Pancreas (tissue), 10 donors: ENCODE measurements around the gene PRKCE. TPM values are rescaled to one million over a fixed set of nuclear protein-coding genes. Genes with fewer than 3 reads are reported as not detected.
A peak's percentile ranks its signal among the peaks of the same experiment; 100 is the strongest.

Experiments
- ATAC-seq, 4 donors: fragments of 200-7000 bp; cut with Tn5 transposase; one replicate each; pipeline versions ENCODE4 v1.8.0 to v1.9.1; 2020; ENCODE audit warnings: mild to moderate bottlenecking in 4 of 4, moderate library complexity in 4 of 4
- DNase-seq, 6 donors: peaks; one replicate each; pipeline ENCODE4 v3.0.0-alpha.2; 2020
- FAIRE-seq: peaks from 2 replicates; lab custom pipeline; 2012; peaks lifted over from hg19 to GRCh38; lab: Jason Lieb, UNC
- H3K27ac ChIP-seq, 4 donors: fragments of 200-600 bp; sonication (generic); 1 replicate in 3 of 4; 2 replicates in 1 of 4; pipeline versions ENCODE4 v1.5.0 to v1.8.0; 2020
- H3K27me3 ChIP-seq, 4 donors: fragments of 200-600 bp; one replicate each; pipeline ENCODE4 v1.8.0; 2021
- H3K36me3 ChIP-seq, 3 donors: fragments of 200-600 bp; sonication (generic) in 1 of 3; one replicate each; pipeline versions ENCODE4 v1.5.0 to v1.8.0; 2020 to 2021
- H3K4me1 ChIP-seq, 3 donors: fragments of 200-600 bp; one replicate each; pipeline ENCODE4 v1.8.0; 2021
- H3K4me3 ChIP-seq, 4 donors: fragments of 200-600 bp; sonication (generic) in 2 of 4; one replicate each; pipeline versions ENCODE4 v1.5.0 to v1.8.0; 2020 to 2021
- H3K9me3 ChIP-seq, 4 donors: fragments of 200-600 bp; one replicate each; pipeline ENCODE4 v1.8.0; 2021
- WGBS, 2 donors: extraction: QIAGEN DNeasy Blood & Tissue Kit; methylation state at CpG; one replicate each; pipeline ENCODE4 v1.1.7; 2013; 5-methylcytosine and 5-hydroxymethylcytosine counted together
- intact Hi-C, 3 donors: fragments of 100-400 bp; cut with DNase I; formaldehyde crosslinking; loops; one replicate each; pipeline versions ENCODE4 v1.11.1 to v1.14.2; 2022
- polyA plus RNA-seq, 2 donors: library from polyadenylated mRNA; stranded (reverse); fragments of 200-250 nt; gene quantifications; one replicate each; pipeline ENCODE4 v1.2.3, GENCODE V29; 2013
- total RNA-seq, 6 donors: library from RNA; stranded (reverse); fragmentation: NEBNext Ultra II Directional in 4 of 6; extraction: Animal tissue kit (Norgen Biotek cat#: 25700) in 4 of 6; gene quantifications; one replicate each; pipeline versions ENCODE4 v1.2.1 to v1.2.4, GENCODE V29; 2021 to 2023
- TF ChIP-seq, protein P1 (sequence below), 4 donors: fragments of 200-600 bp; sonication (generic) in 3 of 4; IDR thresholded peaks; one replicate each; pipeline versions ENCODE4 v1.5.0 to v1.8.0; 2021; ENCODE audit warnings: antibody characterized with exemption in 4 of 4
- donor health status: healthy with polysubstance abuse.
- donor health status: DM: no; HTN: no; CAD: no; lungs with moderate emphysema.
- donor health status: DM: no; HTN: no; CAD: no.
- donor health status: control.
- donor health status: control.
- donor health status: Bipolar disorder and iron deficiency.
- donor health status: DM: yes; HTN: yes; CAD: no.
- donor health status: DM: no; HTN: no; CAD: no.
- donor health status: DM: no; HTN: no; CAD: no.
- donor health status: DM: yes; HTN: yes; CAD: no.

PRKCE gene
- total and polyA plus RNA-seq, 8 donors, result 4.0 to 19.4 (median 10.0) TPM

DNA sequence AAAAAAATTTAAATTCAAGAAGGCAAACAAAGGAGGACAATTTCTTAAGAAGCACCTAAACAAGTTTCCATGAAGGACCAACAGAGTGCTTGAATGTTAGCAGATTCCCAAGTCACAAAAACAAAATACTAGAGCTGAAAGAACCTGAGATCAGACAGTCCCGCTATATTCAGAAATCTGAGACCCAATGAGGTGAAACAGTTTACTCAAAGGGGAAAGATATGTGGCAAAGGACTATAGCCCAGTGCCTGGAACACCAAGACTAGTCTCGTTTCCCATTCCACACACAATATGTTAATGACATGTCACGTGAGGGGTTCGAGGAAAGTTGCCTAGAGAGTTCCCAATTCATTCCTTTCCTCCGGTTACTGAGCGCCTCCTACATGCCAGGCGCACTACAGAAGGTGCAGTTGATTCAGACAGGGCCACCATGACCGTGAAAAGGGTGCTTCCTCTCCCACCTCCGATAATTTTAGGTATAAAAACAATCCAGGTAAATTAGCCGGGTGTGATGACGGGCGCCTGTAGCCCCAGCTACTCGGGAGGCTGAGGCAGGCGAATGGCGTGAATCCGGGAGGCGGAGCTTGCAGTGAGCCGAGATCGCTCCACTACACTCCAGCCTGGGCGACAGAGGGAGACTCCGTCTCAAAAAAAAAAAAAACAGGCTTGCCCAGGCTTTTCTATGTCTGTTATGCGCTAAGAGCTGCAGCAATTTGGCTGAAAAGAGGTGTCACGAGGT is 41.0 kb upstream of the PRKCE start:
- DNase-seq (peak; percentile 40 to 65 (median 54)), ATAC-seq (peak; percentile 77 to 86 (median 80)), FAIRE-seq (no peak)
- Histone ChIP-seq H3K27ac (peak overlapping the region; percentile 64 to 85 (median 74)), H3K36me3 (no peaks in the 10 kb centered on the region), H3K27me3 (no peaks in the 10 kb centered on the region), H3K4me3 (peak overlapping the region; percentile 63 to 80 (median 64)), H3K4me1 (peaks cover 3 to 13% (median 7%) of the 10 kb centered on the region in 3 donors), H3K9me3 (no peaks in the 10 kb centered on the region)
- WGBS, 2 donors, result 1% methylated on average over 23 of the region's 23 CpGs
- intact Hi-C loops, result no loop called here
- TF ChIP-seq, protein P1, sequence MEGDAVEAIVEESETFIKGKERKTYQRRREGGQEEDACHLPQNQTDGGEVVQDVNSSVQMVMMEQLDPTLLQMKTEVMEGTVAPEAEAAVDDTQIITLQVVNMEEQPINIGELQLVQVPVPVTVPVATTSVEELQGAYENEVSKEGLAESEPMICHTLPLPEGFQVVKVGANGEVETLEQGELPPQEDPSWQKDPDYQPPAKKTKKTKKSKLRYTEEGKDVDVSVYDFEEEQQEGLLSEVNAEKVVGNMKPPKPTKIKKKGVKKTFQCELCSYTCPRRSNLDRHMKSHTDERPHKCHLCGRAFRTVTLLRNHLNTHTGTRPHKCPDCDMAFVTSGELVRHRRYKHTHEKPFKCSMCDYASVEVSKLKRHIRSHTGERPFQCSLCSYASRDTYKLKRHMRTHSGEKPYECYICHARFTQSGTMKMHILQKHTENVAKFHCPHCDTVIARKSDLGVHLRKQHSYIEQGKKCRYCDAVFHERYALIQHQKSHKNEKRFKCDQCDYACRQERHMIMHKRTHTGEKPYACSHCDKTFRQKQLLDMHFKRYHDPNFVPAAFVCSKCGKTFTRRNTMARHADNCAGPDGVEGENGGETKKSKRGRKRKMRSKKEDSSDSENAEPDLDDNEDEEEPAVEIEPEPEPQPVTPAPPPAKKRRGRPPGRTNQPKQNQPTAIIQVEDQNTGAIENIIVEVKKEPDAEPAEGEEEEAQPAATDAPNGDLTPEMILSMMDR (IDR thresholded peaks at IDR 0.05), result no peak

DNA sequence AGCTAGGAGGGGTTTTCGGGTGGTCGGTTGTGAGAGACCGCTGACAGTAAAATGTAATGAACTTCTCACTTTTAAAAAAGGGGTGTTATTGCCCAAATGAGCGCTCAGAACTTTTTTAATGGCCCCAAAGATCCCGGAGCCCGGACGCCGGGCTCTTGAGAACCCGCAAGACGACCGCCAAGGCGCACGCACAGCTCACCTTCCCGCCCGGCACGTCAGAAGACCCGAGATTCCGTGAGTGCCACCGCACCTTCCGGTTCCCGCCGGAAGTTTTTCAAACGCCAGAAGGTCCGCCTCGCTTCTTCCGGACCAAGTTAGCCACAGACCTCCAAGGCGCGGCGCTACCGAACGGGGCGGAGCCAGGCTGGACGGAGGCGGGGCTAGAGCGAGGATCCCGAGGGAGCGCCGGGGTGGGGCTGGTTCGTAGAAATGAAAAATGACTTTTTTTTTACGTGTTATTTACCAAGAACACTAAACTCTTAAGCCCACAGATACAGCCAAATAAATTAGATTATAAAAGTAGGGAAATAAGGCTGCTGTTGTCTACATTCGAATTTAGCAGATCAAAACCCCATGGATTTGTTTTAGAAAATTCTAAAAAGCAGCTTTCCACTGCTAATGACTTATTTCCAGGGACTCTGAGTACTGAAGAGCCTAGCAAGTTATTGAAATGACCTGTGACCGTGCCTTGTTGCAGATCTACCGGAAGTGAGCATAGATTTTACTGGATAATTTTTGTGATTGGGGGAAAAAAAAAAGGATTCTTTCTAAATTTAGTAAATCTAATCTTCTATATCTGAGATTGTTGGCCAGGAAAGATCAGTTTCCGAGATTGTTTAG is 40.2 kb upstream of the PRKCE start, which contains the start of gene SRBD1:
SRBD1 (minus strand) TSS at position 248 of the 840 bp plus-strand sequence. CDS start 5,826 bp downstream, outside the sequence.
- TF ChIP-seq, protein P1 (IDR thresholded peaks at IDR 0.05), result no peak
- WGBS, 2 donors, result 1 to 2% methylated on average over 44 of the region's 44 CpGs
- Histone ChIP-seq H3K4me3 (peak within 1 kb of the TSS; percentile 63 to 80 (median 64)), H3K4me1 (peaks cover 3 to 13% (median 7%) of the 10 kb centered on the region in 3 donors), H3K9me3 (no peaks in the 10 kb centered on the region), H3K36me3 (no peaks in the 10 kb centered on the region), H3K27me3 (no peaks in the 10 kb centered on the region), H3K27ac (peak within 1 kb of the TSS; percentile 64 to 85 (median 74))
- peak; percentile 95 to 98 (median 96) for DNase-seq
- peak; percentile 97 to 98 (median 97) for ATAC-seq
- intact Hi-C loops, result no loop called here
- peak; percentile 93 for FAIRE-seq

DNA sequence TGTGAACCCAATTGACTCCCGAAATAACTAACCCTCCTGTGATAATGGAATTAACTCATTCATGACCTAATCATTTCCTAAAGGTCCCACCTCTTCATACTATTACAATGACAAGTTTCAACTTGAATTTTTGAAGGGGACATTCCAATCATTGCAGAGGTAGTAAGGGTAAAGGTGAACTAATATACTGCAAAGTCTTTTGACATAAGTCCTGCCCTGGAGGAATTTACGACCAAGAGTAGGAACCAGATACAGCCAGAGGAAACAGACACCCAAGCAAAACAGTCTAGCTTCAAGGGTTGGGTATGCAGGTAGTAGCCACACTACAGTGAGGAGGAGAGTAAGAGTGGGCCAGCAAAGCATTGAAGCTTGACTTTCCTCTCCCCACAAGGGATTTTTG is 39.2 kb upstream of the PRKCE start:
- Histone ChIP-seq H3K36me3 (no peaks in the 10 kb centered on the region), H3K4me3 (no peak overlapping the region), H3K9me3 (no peaks in the 10 kb centered on the region), H3K27me3 (no peaks in the 10 kb centered on the region), H3K4me1 (peaks cover 3 to 9% (median 7%) of the 10 kb centered on the region in 3 donors), H3K27ac (no peak overlapping the region)
- WGBS, 2 donors, result 49 to 63% methylated on average over 2 of the region's 2 CpGs
- no peak for ATAC-seq
- intact Hi-C loops, result no loop called here
- TF ChIP-seq, protein P1 (IDR thresholded peaks at IDR 0.05), result no peak
- DNase-seq, result no peak
- no peak for FAIRE-seq

DNA sequence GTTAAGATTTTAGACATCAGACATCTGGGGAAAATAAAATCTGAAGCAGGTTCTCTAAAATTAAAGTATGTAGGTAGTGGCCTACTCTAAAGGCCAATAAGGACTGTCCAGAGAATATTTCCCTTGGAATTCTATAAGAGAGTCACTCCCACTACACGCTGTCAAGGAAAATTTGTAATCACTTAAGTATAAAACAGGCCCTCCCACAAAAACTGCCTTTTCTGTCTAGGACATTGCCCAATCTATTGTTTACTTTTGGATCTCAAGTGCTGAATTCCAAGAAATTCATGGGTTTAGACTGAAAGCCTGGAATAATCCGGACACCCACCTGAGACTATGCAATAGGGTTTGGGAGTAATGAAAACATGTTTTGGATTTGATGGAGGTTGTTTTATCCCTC is 38.7 kb upstream of the PRKCE start:
- intact Hi-C loops, result no loop called here
- Histone ChIP-seq H3K9me3 (no peaks in the 10 kb centered on the region), H3K27me3 (no peaks in the 10 kb centered on the region), H3K4me3 (no peak overlapping the region), H3K4me1 (peaks cover 3 to 9% (median 7%) of the 10 kb centered on the region in 3 donors), H3K36me3 (no peaks in the 10 kb centered on the region), H3K27ac (no peak overlapping the region)
- no peak for FAIRE-seq
- WGBS, 2 donors, result 61 to 68% methylated on average over 2 of the region's 2 CpGs
- DNase-seq, result no peak
- TF ChIP-seq, protein P1 (IDR thresholded peaks at IDR 0.05), result no peak
- ATAC-seq, result no peak
